Liver (tissue), 9 donors: ENCODE results near the gene ERC1. TPM values are rescaled to one million over a fixed set of nuclear protein-coding genes. Genes with fewer than 3 reads are reported as not detected.

Experiments
- DNase-seq: peaks from one replicate; pipeline ENCODE4 v3.0.0-alpha.2; 2017; ENCODE audit warnings: low spot score
- H3K27ac ChIP-seq, 2 donors: one replicate each; pipeline ENCODE4 v1.7.0; 2013; ENCODE audit warnings: inconsistent platforms in 2 of 2, low read length in 2 of 2, control low read depth in 1 of 2, low read depth in 1 of 2, mild to moderate bottlenecking in 1 of 2
- H3K27me3 ChIP-seq, 4 donors: one replicate each; pipeline versions ENCODE4 v1.6.1 to v1.7.0; 2013; ENCODE audit warnings: low read length in 3 of 4, inconsistent platforms in 1 of 4, mild to moderate bottlenecking in 1 of 4, moderate library complexity in 1 of 4; ENCODE audit not compliant: control insufficient read depth in 4 of 4, insufficient read depth in 4 of 4
- H3K36me3 ChIP-seq, 4 donors: one replicate each; pipeline versions ENCODE4 v1.6.1 to v1.7.0; 2013; ENCODE audit warnings: low read length in 3 of 4, mild to moderate bottlenecking in 3 of 4, low read depth in 1 of 4, moderate library complexity in 1 of 4; ENCODE audit not compliant: control insufficient read depth in 4 of 4, insufficient read depth in 3 of 4
- H3K4me1 ChIP-seq, 4 donors: one replicate each; pipeline versions ENCODE4 v1.6.1 to v1.7.0; 2013; ENCODE audit warnings: low read length in 3 of 4, mild to moderate bottlenecking in 3 of 4, moderate library complexity in 1 of 4; ENCODE audit not compliant: control insufficient read depth in 4 of 4, insufficient read depth in 4 of 4
- H3K4me3 ChIP-seq, 3 donors: one replicate each; pipeline versions ENCODE4 v1.6.1 to v1.7.0; 2013; ENCODE audit warnings: low read length in 3 of 3, control low read depth in 1 of 3, low read depth in 1 of 3, mild to moderate bottlenecking in 1 of 3
- H3K9ac ChIP-seq, 2 donors: one replicate each; pipeline ENCODE4 v1.7.0; 2013; ENCODE audit warnings: low read length in 2 of 2, mild to moderate bottlenecking in 2 of 2, moderate library complexity in 2 of 2, control low read depth in 1 of 2, low read depth in 1 of 2
- H3K9me3 ChIP-seq, 4 donors: one replicate each; pipeline versions ENCODE4 v1.6.1 to v1.7.0; 2013; ENCODE audit warnings: low read length in 3 of 4; ENCODE audit not compliant: control insufficient read depth in 4 of 4
- ATF3 ChIP-seq: IDR thresholded peaks from 2 replicates; pipeline ENCODE4 v1.6.1; 2016; ENCODE audit warnings: antibody characterized with exemption
- CTCF ChIP-seq: fragments of 150-350 bp; IDR thresholded peaks from 2 replicates; pipeline ENCODE4 v1.5.1; 2017; ENCODE audit warnings: improper control_type of control experiment, low read depth, low read length; ENCODE audit not compliant: missing input control
- EGR1 ChIP-seq, 2 donors: IDR thresholded peaks; 2 replicates each; pipeline ENCODE4 v1.6.1; 2016 to 2018; ENCODE audit warnings: antibody characterized with exemption in 2 of 2, low read depth in 2 of 2
- FOXA1 ChIP-seq: IDR thresholded peaks from 2 replicates; pipeline ENCODE4 v1.6.1; 2016; ENCODE audit warnings: antibody characterized with exemption
- FOXA2 ChIP-seq: IDR thresholded peaks from 2 replicates; pipeline ENCODE4 v1.6.1; 2016; ENCODE audit warnings: antibody characterized with exemption
- GABPA ChIP-seq, 2 donors: IDR thresholded peaks in 1 of 2; conservative IDR thresholded peaks in 1 of 2; 2 replicates each; pipeline ENCODE4 v1.6.1; 2016; ENCODE audit warnings: antibody characterized with exemption in 2 of 2, mild to moderate bottlenecking in 1 of 2, moderate library complexity in 1 of 2
- HNF4A ChIP-seq, 2 donors: conservative IDR thresholded peaks; 2 replicates each; pipeline ENCODE4 v1.6.1; 2016; ENCODE audit warnings: antibody characterized with exemption in 2 of 2, mild to moderate bottlenecking in 2 of 2
- HNF4G ChIP-seq: IDR thresholded peaks from 2 replicates; pipeline ENCODE4 v1.6.1; 2016; ENCODE audit warnings: antibody characterized with exemption
- JUND ChIP-seq, 2 donors: IDR thresholded peaks; 2 replicates each; pipeline ENCODE4 v1.6.1; 2016; ENCODE audit warnings: antibody characterized with exemption in 2 of 2
- MAX ChIP-seq: IDR thresholded peaks from 2 replicates; pipeline ENCODE4 v1.6.1; 2016; ENCODE audit warnings: antibody characterized with exemption
- NR2F2 ChIP-seq: IDR thresholded peaks from 2 replicates; pipeline ENCODE4 v1.6.1; 2016; ENCODE audit warnings: antibody characterized with exemption
- RAD21 ChIP-seq, 2 donors: IDR thresholded peaks; 2 replicates each; pipeline ENCODE4 v1.6.1; 2016; ENCODE audit warnings: antibody characterized with exemption in 2 of 2, mild to moderate bottlenecking in 2 of 2
- REST ChIP-seq: IDR thresholded peaks from 2 replicates; pipeline ENCODE4 v1.6.1; 2016; ENCODE audit warnings: antibody characterized with exemption, mild to moderate bottlenecking
- RXRA ChIP-seq, 2 donors: IDR thresholded peaks; 2 replicates each; pipeline ENCODE4 v1.6.1; 2017 to 2018; ENCODE audit warnings: antibody characterized with exemption in 2 of 2, mild to moderate bottlenecking in 1 of 2
- SP1 ChIP-seq: IDR thresholded peaks from 2 replicates; pipeline ENCODE4 v1.6.1; 2018; ENCODE audit warnings: antibody characterized with exemption, mild to moderate bottlenecking
- TAF1 ChIP-seq: conservative IDR thresholded peaks from 2 replicates; pipeline ENCODE4 v1.6.1; 2016; ENCODE audit warnings: antibody characterized with exemption, mild to moderate bottlenecking
- YY1 ChIP-seq: IDR thresholded peaks from 2 replicates; pipeline ENCODE4 v1.6.1; 2016; ENCODE audit warnings: antibody characterized with exemption, mild to moderate bottlenecking
- ZBTB33 ChIP-seq: IDR thresholded peaks from 2 replicates; pipeline ENCODE4 v1.6.1; 2016; ENCODE audit warnings: antibody characterized with exemption
- WGBS: extraction: QIAGEN DNeasy Blood & Tissue Kit; methylation state at CpG from one replicate; pipeline ENCODE4 v1.1.7; 2013; 5-methylcytosine and 5-hydroxymethylcytosine counted together
- polyA plus RNA-seq, 2 donors: library from polyadenylated mRNA; stranded (reverse) in 1 of 2; unstranded in 1 of 2; fragments of 200-250 nt in 1 of 2; fragments of >200 nt in 1 of 2; fragmentation: Nextera tagmentation in 1 of 2; extraction: Ambion mirVana in 1 of 2; gene quantifications; one replicate each; pipeline versions ENCODE4 v1.2.1 to v1.2.3, GENCODE V29; 2013 to 2015
- total RNA-seq, 2 donors: library from RNA; depleted of rRNA; stranded (reverse); fragments of >200 nt; gene quantifications; one replicate each; pipeline ENCODE4 v1.2.3, GENCODE V29; 2014
- donor health status: healthy.
- donor health status: healthy.
- donor health status: healthy.
- donor health status: healthy.
- donor health status: healthy.

The ERC1 gene
- total and polyA plus RNA-seq, 4 donors, result 6.2 to 50.2 (median 10.3) TPM

GRCh38 chr12:1380171-1380851 is 389.3 kb downstream of the ERC1 start:
- H3K36me3 ChIP-seq, result no peaks in the 10 kb centered on the region
- H3K9me3 ChIP-seq, result no peaks in the 10 kb centered on the region
- no peak overlapping the region for H3K27ac ChIP-seq
- 97% methylated on average over 12 of the region's 12 CpGs for WGBS
- H3K4me3 ChIP-seq, result no peak overlapping the region
- H3K4me1 ChIP-seq, result peaks cover 5 to 33% (median 21%) of the 10 kb centered on the region in 4 donors
- TF ChIP-seq FOXA1, result no peak
- no peaks in the 10 kb centered on the region for H3K27me3 ChIP-seq
- H3K9ac ChIP-seq, result no peak overlapping the region
- DNase-seq, result no peak

GRCh38 chr12:1382151-1382550 is 391.1 kb downstream of the ERC1 start:
- Histone ChIP-seq H3K27me3 (no peaks in the 10 kb centered on the region), H3K36me3 (no peaks in the 10 kb centered on the region), H3K4me1 (peaks cover under 1 to 17% (median 11%) of the 10 kb centered on the region in 4 donors), H3K9ac (no peak overlapping the region), H3K9me3 (no peaks in the 10 kb centered on the region), H3K27ac (no peak overlapping the region), H3K4me3 (no peak overlapping the region)
- TF ChIP-seq RAD21 (IDR thresholded peaks at IDR 0.05) (no peak), FOXA2 (no peak), HNF4A (conservative IDR thresholded peaks at IDR 0.05) (no peak), HNF4G (no peak), NR2F2 (no peak), YY1 (no peak), SP1 (no peak), ZBTB33 (no peak), JUND (IDR thresholded peaks at IDR 0.05) (no peak), CTCF (no peak), FOXA1 (no peak), REST (no peak), ATF3 (no peak), TAF1 (no peak), GABPA (IDR thresholded peaks at IDR 0.05 in 1 of 2, conservative IDR thresholded peaks at IDR 0.05 in 1 of 2) (no peak), EGR1 (IDR thresholded peaks at IDR 0.05; ENCODE audit: low read depth in 2 of 2) (no peak), RXRA (IDR thresholded peaks at IDR 0.05) (no peak), MAX (no peak)
- DNase-seq, result no peak
- WGBS, result 96% methylated on average over 6 of the region's 6 CpGs
